Upper lobe of right lung (tissue), 1 donor: ENCODE data around the gene XYLT1. TPM values are rescaled to one million over a fixed set of nuclear protein-coding genes. Genes with fewer than 3 reads are reported as not detected.

Source experiments
- ATAC-seq: fragments of 200-7000 bp; cut with Tn5 transposase; one replicate; pipeline ENCODE4 v1.9.1; 2020; ENCODE audit warnings: mild to moderate bottlenecking, moderate library complexity
- DNase-seq: peaks from one replicate; pipeline ENCODE4 v3.0.0-alpha.2; 2020
- H3K27ac ChIP-seq: fragments of 200-600 bp; one replicate; pipeline ENCODE4 v1.8.0; 2022
- H3K27me3 ChIP-seq: fragments of 200-600 bp; one replicate; pipeline ENCODE4 v1.8.0; 2022; ENCODE audit warnings: mild to moderate bottlenecking
- H3K36me3 ChIP-seq: fragments of 200-600 bp; one replicate; pipeline ENCODE4 v1.8.0; 2022
- H3K4me1 ChIP-seq: fragments of 200-600 bp; one replicate; pipeline ENCODE4 v1.8.0; 2022
- H3K4me3 ChIP-seq: fragments of 200-600 bp; one replicate; pipeline ENCODE4 v1.8.0; 2022; ENCODE audit warnings: mild to moderate bottlenecking
- H3K9me3 ChIP-seq: fragments of 200-600 bp; one replicate; pipeline ENCODE4 v1.8.0; 2022
- CTCF ChIP-seq: fragments of 200-600 bp; IDR thresholded peaks from one replicate; pipeline ENCODE4 v1.8.0; 2022; ENCODE audit warnings: antibody characterized with exemption
- intact Hi-C: fragments of 100-400 bp; cut with DNase I; formaldehyde crosslinking; loops from one replicate; pipeline ENCODE4 v1.11.0; 2022
- total RNA-seq: library from RNA; stranded (reverse); fragmentation: NEBNext Ultra II Directional; extraction: Animal tissue kit (Norgen Biotek cat#: 25700); gene quantifications from one replicate; pipeline ENCODE4 v1.2.1, GENCODE V29; 2021
- donor health status: DM: no; HTN: yes; CAD: no; lungs with severe emphysema.

Gene XYLT1
- total RNA-seq, 1 donor from 2014 or later, result 12.1 TPM

- Histone ChIP-seq H3K4me1 (peaks cover 40% of the 10 kb centered on the region), H3K9me3 (no peaks in the 10 kb centered on the region), H3K27me3 (no peaks in the 10 kb centered on the region), H3K36me3 (no peaks in the 10 kb centered on the region), H3K4me3 (no peak overlapping the region), H3K27ac (no peak overlapping the region)
- ATAC-seq (no peak), DNase-seq (no peak)
- no peak for TF ChIP-seq CTCF
- intact Hi-C loops, result no loop called here
Observed at GRCh38 chr16:17371299-17371698, 99.5 kb downstream of the XYLT1 start.

- Histone ChIP-seq H3K27me3 (no peaks in the 10 kb centered on the region), H3K36me3 (no peaks in the 10 kb centered on the region), H3K4me3 (no peak overlapping the region), H3K9me3 (no peaks in the 10 kb centered on the region), H3K27ac (no peak overlapping the region), H3K4me1 (peaks cover 42% of the 10 kb centered on the region)
- TF ChIP-seq CTCF, result no peak
- intact Hi-C loops, result no loop called here
- ATAC-seq (no peak), DNase-seq (no peak)
Observed at GRCh38 chr16:17370731-17371285, 100.0 kb downstream of the XYLT1 start.

- no peak for DNase-seq
- Histone ChIP-seq H3K27ac (peak overlapping the region; percentile 61), H3K4me3 (no peak overlapping the region), H3K36me3 (no peaks in the 10 kb centered on the region), H3K9me3 (no peaks in the 10 kb centered on the region), H3K27me3 (no peaks in the 10 kb centered on the region), H3K4me1 (peaks cover 42% of the 10 kb centered on the region)
- intact Hi-C loops, result no loop called here
- peak; percentile 7 for ATAC-seq
- no peak for TF ChIP-seq CTCF
Observed at GRCh38 chr16:17370223-17370707, 100.5 kb downstream of the XYLT1 start.

DNA sequence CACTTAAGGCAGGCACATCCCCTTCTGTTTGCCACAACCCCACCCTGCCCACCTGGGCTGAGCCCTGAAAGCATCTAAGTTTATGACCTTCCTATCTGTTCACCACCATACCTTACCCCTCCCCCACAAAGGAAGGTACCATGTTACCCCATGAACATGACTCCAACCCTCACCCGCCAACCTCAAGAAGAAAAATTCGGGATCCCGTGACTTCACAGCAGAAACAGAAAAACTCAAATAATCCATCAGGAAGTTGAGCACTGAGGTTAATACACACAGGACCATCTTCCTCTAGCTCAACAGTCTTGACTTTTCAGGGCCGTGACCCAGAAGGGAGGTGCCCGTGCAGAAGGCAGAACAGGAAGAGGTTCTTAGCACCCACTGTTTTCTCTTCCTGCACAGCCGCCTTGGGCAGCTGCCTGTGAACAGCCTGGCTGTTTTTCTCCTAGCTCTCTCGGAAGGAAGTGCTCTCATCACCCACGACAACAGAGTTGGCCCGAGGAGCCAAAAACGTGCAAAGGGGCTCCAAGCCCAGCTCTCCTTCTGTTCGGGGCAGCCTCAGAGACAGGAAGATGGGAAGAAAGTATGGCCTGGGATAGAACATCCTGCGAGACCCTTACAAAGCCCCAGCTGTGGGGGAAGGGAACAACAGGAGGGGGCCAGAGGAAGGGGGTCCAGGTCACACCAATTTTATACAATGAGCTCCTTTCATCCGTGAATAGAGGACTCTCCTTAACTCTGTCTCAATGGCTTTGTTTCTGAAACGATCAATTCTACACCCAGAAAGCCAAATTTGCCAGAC lies 101.1 kb downstream of the XYLT1 start:
- TF ChIP-seq CTCF, result no peak
- ATAC-seq (peak; percentile 90), DNase-seq (peak; percentile 72)
- H3K4me3 ChIP-seq, result no peak overlapping the region
- H3K36me3 ChIP-seq, result no peaks in the 10 kb centered on the region
- H3K27ac ChIP-seq, result peak overlapping the region; percentile 61
- H3K9me3 ChIP-seq, result no peaks in the 10 kb centered on the region
- peaks cover 49% of the 10 kb centered on the region for H3K4me1 ChIP-seq
- intact Hi-C loops, result no loop called here
- no peaks in the 10 kb centered on the region for H3K27me3 ChIP-seq

DNA sequence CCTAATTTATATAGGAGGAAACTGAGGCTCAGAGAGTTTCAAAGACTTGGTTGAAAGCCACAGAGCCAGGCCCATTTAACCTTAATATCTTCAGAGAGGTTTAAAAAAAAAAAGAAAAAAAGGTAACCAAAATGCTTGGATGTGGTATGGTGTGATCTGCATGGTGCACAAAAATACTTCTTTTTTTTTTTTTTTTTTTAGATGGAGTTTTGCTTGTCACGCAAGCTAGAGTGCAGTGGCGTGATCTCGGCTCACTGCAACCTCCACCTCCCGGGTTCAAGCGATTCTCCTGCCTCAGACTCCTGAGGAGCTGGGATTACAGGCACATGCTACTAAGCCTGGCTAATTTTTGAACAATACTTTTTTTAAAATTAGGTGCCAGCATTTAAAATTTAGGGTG lies 101.8 kb downstream of the XYLT1 start:
- intact Hi-C loops, result no loop called here
- no peak for TF ChIP-seq CTCF
- peak overlapping the region; percentile 61 for H3K27ac ChIP-seq
- ATAC-seq (no peak), DNase-seq (no peak)
- no peaks in the 10 kb centered on the region for H3K36me3 ChIP-seq
- H3K4me1 ChIP-seq, result peaks cover 56% of the 10 kb centered on the region
- H3K9me3 ChIP-seq, result no peaks in the 10 kb centered on the region
- H3K27me3 ChIP-seq, result no peaks in the 10 kb centered on the region
- no peak overlapping the region for H3K4me3 ChIP-seq
